ENCODE results near the gene CYB5R2. TPM values are rescaled to one million over a fixed set of nuclear protein-coding genes. Genes with fewer than 3 reads are reported as not detected.

Gene CYB5R2
- total and polyA plus RNA-seq, 4 donors: 0.19 to 3.7 (median 2.0) TPM

- DNase-seq (ENCODE audit: low spot score): no peak
- H3K4me1 ChIP-seq (ENCODE audit: control insufficient read depth in 4 of 4, insufficient read depth in 4 of 4, low read length in 3 of 4): peaks cover 0 to 18% (median 9%) of the 10 kb centered on the region in 4 donors
- H3K4me3 ChIP-seq (ENCODE audit: low read depth in 1 of 3, low read length in 3 of 3): no peak overlapping the region
- TF ChIP-seq, protein P1, sequence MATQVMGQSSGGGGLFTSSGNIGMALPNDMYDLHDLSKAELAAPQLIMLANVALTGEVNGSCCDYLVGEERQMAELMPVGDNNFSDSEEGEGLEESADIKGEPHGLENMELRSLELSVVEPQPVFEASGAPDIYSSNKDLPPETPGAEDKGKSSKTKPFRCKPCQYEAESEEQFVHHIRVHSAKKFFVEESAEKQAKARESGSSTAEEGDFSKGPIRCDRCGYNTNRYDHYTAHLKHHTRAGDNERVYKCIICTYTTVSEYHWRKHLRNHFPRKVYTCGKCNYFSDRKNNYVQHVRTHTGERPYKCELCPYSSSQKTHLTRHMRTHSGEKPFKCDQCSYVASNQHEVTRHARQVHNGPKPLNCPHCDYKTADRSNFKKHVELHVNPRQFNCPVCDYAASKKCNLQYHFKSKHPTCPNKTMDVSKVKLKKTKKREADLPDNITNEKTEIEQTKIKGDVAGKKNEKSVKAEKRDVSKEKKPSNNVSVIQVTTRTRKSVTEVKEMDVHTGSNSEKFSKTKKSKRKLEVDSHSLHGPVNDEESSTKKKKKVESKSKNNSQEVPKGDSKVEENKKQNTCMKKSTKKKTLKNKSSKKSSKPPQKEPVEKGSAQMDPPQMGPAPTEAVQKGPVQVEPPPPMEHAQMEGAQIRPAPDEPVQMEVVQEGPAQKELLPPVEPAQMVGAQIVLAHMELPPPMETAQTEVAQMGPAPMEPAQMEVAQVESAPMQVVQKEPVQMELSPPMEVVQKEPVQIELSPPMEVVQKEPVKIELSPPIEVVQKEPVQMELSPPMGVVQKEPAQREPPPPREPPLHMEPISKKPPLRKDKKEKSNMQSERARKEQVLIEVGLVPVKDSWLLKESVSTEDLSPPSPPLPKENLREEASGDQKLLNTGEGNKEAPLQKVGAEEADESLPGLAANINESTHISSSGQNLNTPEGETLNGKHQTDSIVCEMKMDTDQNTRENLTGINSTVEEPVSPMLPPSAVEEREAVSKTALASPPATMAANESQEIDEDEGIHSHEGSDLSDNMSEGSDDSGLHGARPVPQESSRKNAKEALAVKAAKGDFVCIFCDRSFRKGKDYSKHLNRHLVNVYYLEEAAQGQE (IDR thresholded peaks at IDR 0.05): no peak
- no peak for TF ChIP-seq HNF4A (conservative IDR thresholded peaks at IDR 0.05)
- no peak for TF ChIP-seq EGR1 (IDR thresholded peaks at IDR 0.05; ENCODE audit: low read depth in 2 of 2)
- TF ChIP-seq GABPA (IDR thresholded peaks at IDR 0.05 in 1 of 2, conservative IDR thresholded peaks at IDR 0.05 in 1 of 2): no peak
- no peak for TF ChIP-seq RAD21 (IDR thresholded peaks at IDR 0.05)
- TF ChIP-seq SP1 (IDR thresholded peaks at IDR 0.05): no peak
- TF ChIP-seq FOXA2 (IDR thresholded peaks at IDR 0.05): no peak
- TF ChIP-seq CTCF (IDR thresholded peaks at IDR 0.05; ENCODE audit: low read depth, low read length, missing input control): no peak
- no peak for TF ChIP-seq HNF4G (IDR thresholded peaks at IDR 0.05)
- no peak for TF ChIP-seq YY1 (IDR thresholded peaks at IDR 0.05)
- no peaks in the 10 kb centered on the region for H3K27me3 ChIP-seq (ENCODE audit: control insufficient read depth in 4 of 4, insufficient read depth in 4 of 4, low read length in 3 of 4)
- no peaks in the 10 kb centered on the region for H3K9me3 ChIP-seq (ENCODE audit: control insufficient read depth in 4 of 4, low read length in 3 of 4)
- H3K27ac ChIP-seq (ENCODE audit: low read depth in 1 of 2, low read length in 2 of 2): peak overlapping the region; percentile 62 to 81
- WGBS: 92% methylated on average over 2 of the region's 2 CpGs
- H3K36me3 ChIP-seq (ENCODE audit: control insufficient read depth in 4 of 4, insufficient read depth in 3 of 4, low read depth in 1 of 4, low read length in 3 of 4): peaks cover 12 to 61% (median 51%) of the 10 kb centered on the region in 4 donors
- peak overlapping the region in 1 of 2 donors; percentile 60 for H3K9ac ChIP-seq (ENCODE audit: low read depth in 1 of 2, low read length in 2 of 2)
Measured at GRCh38 chr11:7646866-7647265, 26.4 kb downstream of the CYB5R2 start.

DNA sequence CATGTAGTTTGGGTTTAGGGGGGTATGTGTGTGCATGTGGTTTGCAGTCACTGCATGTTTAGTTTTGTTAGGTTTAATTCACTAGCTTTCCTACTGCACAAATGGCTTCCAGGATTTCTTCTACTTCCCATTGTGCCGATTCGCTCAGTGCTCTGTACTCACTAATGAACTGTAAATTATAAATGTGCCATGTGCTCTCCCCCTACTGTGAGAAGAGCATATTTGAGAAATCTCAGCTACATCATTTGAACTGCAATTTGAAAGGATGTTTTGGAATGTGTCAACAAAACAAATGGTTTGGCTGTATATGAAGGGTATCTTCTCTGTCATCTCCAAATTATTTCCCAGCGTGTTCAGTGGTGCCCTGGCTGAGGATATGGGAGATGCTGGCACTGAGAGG is 28.1 kb downstream of the CYB5R2 start:
- TF ChIP-seq SP1 (IDR thresholded peaks at IDR 0.05) (no peak), FOXA1 (IDR thresholded peaks at IDR 0.05) (no peak), HNF4G (IDR thresholded peaks at IDR 0.05) (no peak), HNF4A (conservative IDR thresholded peaks at IDR 0.05) (no peak), MAX (IDR thresholded peaks at IDR 0.05) (no peak), JUND (IDR thresholded peaks at IDR 0.05) (no peak), GABPA (IDR thresholded peaks at IDR 0.05 in 1 of 2, conservative IDR thresholded peaks at IDR 0.05 in 1 of 2) (no peak), ATF3 (IDR thresholded peaks at IDR 0.05) (no peak), EGR1 (IDR thresholded peaks at IDR 0.05; ENCODE audit: low read depth in 2 of 2) (no peak), TAF1 (conservative IDR thresholded peaks at IDR 0.05) (no peak), RXRA (IDR thresholded peaks at IDR 0.05) (no peak), YY1 (IDR thresholded peaks at IDR 0.05) (no peak), RAD21 (IDR thresholded peaks at IDR 0.05) (no peak), FOXA2 (IDR thresholded peaks at IDR 0.05) (no peak), NR2F2 (IDR thresholded peaks at IDR 0.05) (no peak), CTCF (IDR thresholded peaks at IDR 0.05; ENCODE audit: low read depth, low read length, missing input control) (no peak)
- TF ChIP-seq, protein P1 (IDR thresholded peaks at IDR 0.05): no peak
- H3K9ac ChIP-seq (ENCODE audit: low read depth in 1 of 2, low read length in 2 of 2): no peak overlapping the region
- H3K27me3 ChIP-seq (ENCODE audit: control insufficient read depth in 4 of 4, insufficient read depth in 4 of 4, low read length in 3 of 4): no peaks in the 10 kb centered on the region
- H3K27ac ChIP-seq (ENCODE audit: low read depth in 1 of 2, low read length in 2 of 2): no peak overlapping the region
- H3K4me1 ChIP-seq (ENCODE audit: control insufficient read depth in 4 of 4, insufficient read depth in 4 of 4, low read length in 3 of 4): peaks cover 0 to 18% (median 9%) of the 10 kb centered on the region in 4 donors
- H3K36me3 ChIP-seq (ENCODE audit: control insufficient read depth in 4 of 4, insufficient read depth in 3 of 4, low read depth in 1 of 4, low read length in 3 of 4): peaks cover 11 to 61% (median 51%) of the 10 kb centered on the region in 4 donors
- no peak overlapping the region for H3K4me3 ChIP-seq (ENCODE audit: low read depth in 1 of 3, low read length in 3 of 3)
- H3K9me3 ChIP-seq (ENCODE audit: control insufficient read depth in 4 of 4, low read length in 3 of 4): no peaks in the 10 kb centered on the region
- 96% methylated on average over 3 of the region's 3 CpGs for WGBS
- no peak for DNase-seq (ENCODE audit: low spot score)
